Measurements from ENCODE around the gene C6orf136.

Gene C6orf136

GRCh38 chr6:30687659-30688431, 40.9 kb downstream of the C6orf136 start:
- Histone ChIP-seq H3K27ac (ENCODE audit: insufficient read depth, low read length, poor library complexity, severe bottlenecking) (peak overlapping the region; percentile 96), H3K36me3 (ENCODE audit: control insufficient read depth, insufficient read depth, low read length) (no peaks in the 10 kb centered on the region), H3K9me3 (ENCODE audit: control insufficient read depth, low read length) (no peaks in the 10 kb centered on the region), H3K27me3 (replicated peaks; ENCODE audit: control insufficient read depth, insufficient read depth, low read length, poor library complexity, severe bottlenecking) (no peaks in the 10 kb centered on the region), H3K4me1 (ENCODE audit: control insufficient read depth, insufficient read depth, low read length, poor library complexity, severe bottlenecking) (peaks cover 39% of the 10 kb centered on the region), H3K4me3 (ENCODE audit: insufficient read depth, low read depth, low read length, poor library complexity, severe bottlenecking) (peak overlapping the region; percentile 99)
- DNase-seq, result no peak

- H3K9me3 ChIP-seq (ENCODE audit: control insufficient read depth, low read length), result no peaks in the 10 kb centered on the region
- H3K27me3 ChIP-seq (replicated peaks; ENCODE audit: control insufficient read depth, insufficient read depth, low read length, poor library complexity, severe bottlenecking), result no peaks in the 10 kb centered on the region
- no peak for DNase-seq
- no peaks in the 10 kb centered on the region for H3K36me3 ChIP-seq (ENCODE audit: control insufficient read depth, insufficient read depth, low read length)
- H3K4me1 ChIP-seq (ENCODE audit: control insufficient read depth, insufficient read depth, low read length, poor library complexity, severe bottlenecking), result peaks cover 39% of the 10 kb centered on the region
- H3K27ac ChIP-seq (ENCODE audit: insufficient read depth, low read length, poor library complexity, severe bottlenecking), result peak overlapping the region; percentile 67
- no peak overlapping the region for H3K4me3 ChIP-seq (ENCODE audit: insufficient read depth, low read depth, low read length, poor library complexity, severe bottlenecking)
Observed at GRCh38 chr6:30688569-30688968, 41.6 kb downstream of the C6orf136 start.

- H3K36me3 ChIP-seq (ENCODE audit: control insufficient read depth, insufficient read depth, low read length), result no peaks in the 10 kb centered on the region
- H3K9me3 ChIP-seq (ENCODE audit: control insufficient read depth, low read length), result no peaks in the 10 kb centered on the region
- DNase-seq, result no peak
- peaks cover 39% of the 10 kb centered on the region for H3K4me1 ChIP-seq (ENCODE audit: control insufficient read depth, insufficient read depth, low read length, poor library complexity, severe bottlenecking)
- H3K27ac ChIP-seq (ENCODE audit: insufficient read depth, low read length, poor library complexity, severe bottlenecking), result peak overlapping the region; percentile 67
- no peak overlapping the region for H3K4me3 ChIP-seq (ENCODE audit: insufficient read depth, low read depth, low read length, poor library complexity, severe bottlenecking)
- H3K27me3 ChIP-seq (replicated peaks; ENCODE audit: control insufficient read depth, insufficient read depth, low read length, poor library complexity, severe bottlenecking), result no peaks in the 10 kb centered on the region
Observed at GRCh38 chr6:30689022-30689865, 42.3 kb downstream of the C6orf136 start.

- Histone ChIP-seq H3K9me3 (ENCODE audit: control insufficient read depth, low read length) (no peaks in the 10 kb centered on the region), H3K27ac (ENCODE audit: insufficient read depth, low read length, poor library complexity, severe bottlenecking) (peak overlapping the region; percentile 67), H3K4me1 (ENCODE audit: control insufficient read depth, insufficient read depth, low read length, poor library complexity, severe bottlenecking) (peaks cover 39% of the 10 kb centered on the region), H3K4me3 (ENCODE audit: insufficient read depth, low read depth, low read length, poor library complexity, severe bottlenecking) (peak overlapping the region; percentile 74), H3K36me3 (ENCODE audit: control insufficient read depth, insufficient read depth, low read length) (no peaks in the 10 kb centered on the region), H3K27me3 (replicated peaks; ENCODE audit: control insufficient read depth, insufficient read depth, low read length, poor library complexity, severe bottlenecking) (no peaks in the 10 kb centered on the region)
- DNase-seq, result no peak
Observed at GRCh38 chr6:30689985-30690384, 43.1 kb downstream of the C6orf136 start.

GRCh38 chr6:30690403-30691207, 43.7 kb downstream of the C6orf136 start, which contains the start of gene NRM:
TSS of gene NRM (minus strand) at chr6:30690984. CDS start at chr6:30690974, 10 bp downstream.
- Histone ChIP-seq H3K27ac (ENCODE audit: insufficient read depth, low read length, poor library complexity, severe bottlenecking) (peak within 1 kb of the TSS; percentile 67), H3K4me3 (ENCODE audit: insufficient read depth, low read depth, low read length, poor library complexity, severe bottlenecking) (peak within 1 kb of the TSS; percentile 74), H3K9me3 (ENCODE audit: control insufficient read depth, low read length) (no peaks in the 10 kb centered on the region), H3K4me1 (ENCODE audit: control insufficient read depth, insufficient read depth, low read length, poor library complexity, severe bottlenecking) (peaks cover 39% of the 10 kb centered on the region), H3K27me3 (replicated peaks; ENCODE audit: control insufficient read depth, insufficient read depth, low read length, poor library complexity, severe bottlenecking) (no peaks in the 10 kb centered on the region), H3K36me3 (ENCODE audit: control insufficient read depth, insufficient read depth, low read length) (no peaks in the 10 kb centered on the region)
- peak; percentile 59 to 67 (median 62) for DNase-seq

- Histone ChIP-seq H3K36me3 (ENCODE audit: control insufficient read depth, insufficient read depth, low read length) (no peaks in the 10 kb centered on the region), H3K4me3 (ENCODE audit: insufficient read depth, low read depth, low read length, poor library complexity, severe bottlenecking) (peak overlapping the region; percentile 74), H3K4me1 (ENCODE audit: control insufficient read depth, insufficient read depth, low read length, poor library complexity, severe bottlenecking) (peaks cover 39% of the 10 kb centered on the region), H3K9me3 (ENCODE audit: control insufficient read depth, low read length) (no peaks in the 10 kb centered on the region), H3K27ac (ENCODE audit: insufficient read depth, low read length, poor library complexity, severe bottlenecking) (peak overlapping the region; percentile 67), H3K27me3 (replicated peaks; ENCODE audit: control insufficient read depth, insufficient read depth, low read length, poor library complexity, severe bottlenecking) (no peaks in the 10 kb centered on the region)
- DNase-seq, result no peak
Observed at GRCh38 chr6:30691208-30691847, 44.4 kb downstream of the C6orf136 start.

GRCh38 chr6:30696432-30696831, 49.5 kb downstream of the C6orf136 start:
- H3K27ac ChIP-seq (ENCODE audit: insufficient read depth, low read length, poor library complexity, severe bottlenecking), result no peak overlapping the region
- no peaks in the 10 kb centered on the region for H3K9me3 ChIP-seq (ENCODE audit: control insufficient read depth, low read length)
- peaks cover 2% of the 10 kb centered on the region for H3K4me1 ChIP-seq (ENCODE audit: control insufficient read depth, insufficient read depth, low read length, poor library complexity, severe bottlenecking)
- no peak for DNase-seq
- no peak overlapping the region for H3K4me3 ChIP-seq (ENCODE audit: insufficient read depth, low read depth, low read length, poor library complexity, severe bottlenecking)
- H3K27me3 ChIP-seq (replicated peaks; ENCODE audit: control insufficient read depth, insufficient read depth, low read length, poor library complexity, severe bottlenecking), result no peaks in the 10 kb centered on the region
- peaks cover 4% of the 10 kb centered on the region for H3K36me3 ChIP-seq (ENCODE audit: control insufficient read depth, insufficient read depth, low read length)

- H3K27ac ChIP-seq (ENCODE audit: insufficient read depth, low read length, poor library complexity, severe bottlenecking), result no peak overlapping the region
Observed at GRCh38 chr6:30700340-30700739, 53.4 kb downstream of the C6orf136 start.

More at GRCh38 chr6:30700340-30700739, 53.4 kb downstream of the C6orf136 start:
- no peak for DNase-seq
- Histone ChIP-seq H3K4me3 (ENCODE audit: insufficient read depth, low read depth, low read length, poor library complexity, severe bottlenecking) (no peak overlapping the region), H3K36me3 (ENCODE audit: control insufficient read depth, insufficient read depth, low read length) (peaks cover 22% of the 10 kb centered on the region), H3K4me1 (ENCODE audit: control insufficient read depth, insufficient read depth, low read length, poor library complexity, severe bottlenecking) (no peaks in the 10 kb centered on the region), H3K27me3 (replicated peaks; ENCODE audit: control insufficient read depth, insufficient read depth, low read length, poor library complexity, severe bottlenecking) (no peaks in the 10 kb centered on the region), H3K9me3 (ENCODE audit: control insufficient read depth, low read length) (no peaks in the 10 kb centered on the region)
